PFSK-1 (cell line): ENCODE results near the gene KXD1.

Experiments used
- FOXP2 ChIP-seq: optimal IDR thresholded peaks from 2 replicates; pipeline ENCODE3; 2011; ENCODE audit warnings: borderline replicate concordance, control low read depth, inconsistent platforms; ENCODE audit not compliant: insufficient read depth; ENCODE audit errors: extremely low read length, extremely low read depth
- POLR2AphosphoS5 ChIP-seq: IDR thresholded peaks from 2 replicates; pipeline ENCODE4 v1.6.1; 2012; ENCODE audit warnings: low read depth, mild to moderate bottlenecking, control low read depth, low read length, moderate library complexity
- REST ChIP-seq, 2 experiments: IDR thresholded peaks; 2 replicates each; pipeline versions ENCODE4 v1.6.1 to v1.8.0; 2011 to 2012; ENCODE audit warnings: low read depth in 2 of 2, low read length in 2 of 2, control low read depth in 1 of 2, inconsistent platforms in 1 of 2, mild to moderate bottlenecking in 1 of 2, moderate library complexity in 1 of 2; ENCODE audit not compliant: insufficient read depth in 1 of 2
- SIN3A ChIP-seq: IDR thresholded peaks from 2 replicates; pipeline ENCODE4 v1.6.1; 2012; ENCODE audit warnings: mild to moderate bottlenecking, low read length, moderate library complexity, borderline replicate concordance; ENCODE audit not compliant: insufficient read depth
- TAF1 ChIP-seq: IDR thresholded peaks from 2 replicates; pipeline ENCODE4 v1.6.1; 2012; ENCODE audit warnings: low read length, control low read depth, borderline replicate concordance; ENCODE audit not compliant: insufficient read depth

The KXD1 gene

GRCh38 chr19:18616023-18616422, 58.4 kb downstream of the KXD1 start:
- no peak for TF ChIP-seq TAF1
- TF ChIP-seq REST (IDR thresholded peaks at IDR 0.05; ENCODE audit: insufficient read depth in 1 of 2, low read depth in 2 of 2, low read length in 2 of 2), result no peak
- TF ChIP-seq POLR2AphosphoS5, result no peak
- TF ChIP-seq FOXP2, result no peak
- TF ChIP-seq SIN3A, result no peak

- TF ChIP-seq REST (IDR thresholded peaks at IDR 0.05; ENCODE audit: insufficient read depth in 1 of 2, low read depth in 2 of 2, low read length in 2 of 2) (no peak), SIN3A (no peak), FOXP2 (no peak), POLR2AphosphoS5 (no peak), TAF1 (no peak)
Observed at GRCh38 chr19:18617562-18617961, 59.9 kb downstream of the KXD1 start.

GRCh38 chr19:18618236-18618635, 60.6 kb downstream of the KXD1 start:
- TF ChIP-seq SIN3A, result no peak
- TF ChIP-seq REST (IDR thresholded peaks at IDR 0.05; ENCODE audit: insufficient read depth in 1 of 2, low read depth in 2 of 2, low read length in 2 of 2), result no peak
- no peak for TF ChIP-seq FOXP2
- TF ChIP-seq TAF1, result no peak
- no peak for TF ChIP-seq POLR2AphosphoS5
